Tracheal epithelial cell (primary cell): ENCODE data around the gene HSFY2. TPM values are rescaled to one million over a fixed set of nuclear protein-coding genes. Genes with fewer than 3 reads are reported as not detected.

Source experiments
- total RNA-seq: library from RNA; depleted of rRNA; stranded (reverse); fragments of >200 nt; gene quantifications from 2 replicates; pipeline ENCODE4 v1.2.1, GENCODE V29; 2014

The HSFY2 gene, protein sequence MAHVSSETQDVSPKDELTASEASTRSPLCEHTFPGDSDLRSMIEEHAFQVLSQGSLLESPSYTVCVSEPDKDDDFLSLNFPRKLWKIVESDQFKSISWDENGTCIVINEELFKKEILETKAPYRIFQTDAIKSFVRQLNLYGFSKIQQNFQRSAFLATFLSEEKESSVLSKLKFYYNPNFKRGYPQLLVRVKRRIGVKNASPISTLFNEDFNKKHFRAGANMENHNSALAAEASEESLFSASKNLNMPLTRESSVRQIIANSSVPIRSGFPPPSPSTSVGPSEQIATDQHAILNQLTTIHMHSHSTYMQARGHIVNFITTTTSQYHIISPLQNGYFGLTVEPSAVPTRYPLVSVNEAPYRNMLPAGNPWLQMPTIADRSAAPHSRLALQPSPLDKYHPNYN
- under 0.01 TPM in 1 of 2 replicates, not detected in the other for total RNA-seq

DNA sequence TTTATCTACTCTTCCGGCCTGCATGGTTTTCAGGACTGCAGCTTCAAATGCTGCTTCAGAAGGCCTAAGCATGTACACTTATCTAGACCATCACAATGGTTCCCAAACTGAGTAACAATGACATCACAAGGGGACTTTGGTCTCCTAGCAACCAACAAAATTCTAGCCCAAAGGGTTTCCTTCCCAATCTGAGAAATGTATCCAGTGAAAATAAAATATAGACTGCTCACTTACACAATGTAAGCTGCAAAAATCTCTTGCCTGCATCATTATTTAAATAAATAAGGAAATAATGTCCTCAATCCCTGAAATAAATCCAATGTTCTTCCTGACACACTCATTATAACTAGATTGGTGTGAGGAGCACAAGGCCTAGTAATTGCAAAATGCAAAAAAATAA, at the start of gene HSFY2:
TSS of gene HSFY2 (minus strand) at position 101 of the 400 bp plus-strand sequence. CDS start 117 bp downstream, outside the sequence.

Other genes with a start within 250 kb of the HSFY2 start
- not detected in 2 replicates for gene HSFY1, start 227.0 kb downstream of the HSFY2 start, total RNA-seq